ENCODE data around the gene POU2AF1.

- TF ChIP-seq CTCF (IDR thresholded peaks at IDR 0.05; ENCODE audit: insufficient read depth, low read length, poor library complexity, severe bottlenecking) (no peak), EZH2phosphoT487 (conservative IDR thresholded peaks at IDR 0.05; ENCODE audit: low read length) (no peak)
Observed at GRCh38 chr11:111324277-111324720, 54.8 kb downstream of the POU2AF1 start.
